Activated CD4-positive, CD25-positive, alpha-beta regulatory T cell treated with anti-CD3 and anti-CD28 coated beads, Interleukin-2, amount 50 U/mL, for 24 hours (primary cell): ENCODE measurements around the gene DAGLA.
"Not testable (repeated sequence)": the region's sequence is repeated elsewhere in the genome, so short reads cannot be mapped to it uniquely, and the experiment has no call there.

Experiments
- ATAC-seq, 2 donors: fragments of 150-1000 bp; cut with Tn5 transposase; one replicate each; pipeline ENCODE4 v1.10.0; 2021; ENCODE audit warnings: mild to moderate bottlenecking in 1 of 2, moderate library complexity in 1 of 2

DAGLA gene, protein sequence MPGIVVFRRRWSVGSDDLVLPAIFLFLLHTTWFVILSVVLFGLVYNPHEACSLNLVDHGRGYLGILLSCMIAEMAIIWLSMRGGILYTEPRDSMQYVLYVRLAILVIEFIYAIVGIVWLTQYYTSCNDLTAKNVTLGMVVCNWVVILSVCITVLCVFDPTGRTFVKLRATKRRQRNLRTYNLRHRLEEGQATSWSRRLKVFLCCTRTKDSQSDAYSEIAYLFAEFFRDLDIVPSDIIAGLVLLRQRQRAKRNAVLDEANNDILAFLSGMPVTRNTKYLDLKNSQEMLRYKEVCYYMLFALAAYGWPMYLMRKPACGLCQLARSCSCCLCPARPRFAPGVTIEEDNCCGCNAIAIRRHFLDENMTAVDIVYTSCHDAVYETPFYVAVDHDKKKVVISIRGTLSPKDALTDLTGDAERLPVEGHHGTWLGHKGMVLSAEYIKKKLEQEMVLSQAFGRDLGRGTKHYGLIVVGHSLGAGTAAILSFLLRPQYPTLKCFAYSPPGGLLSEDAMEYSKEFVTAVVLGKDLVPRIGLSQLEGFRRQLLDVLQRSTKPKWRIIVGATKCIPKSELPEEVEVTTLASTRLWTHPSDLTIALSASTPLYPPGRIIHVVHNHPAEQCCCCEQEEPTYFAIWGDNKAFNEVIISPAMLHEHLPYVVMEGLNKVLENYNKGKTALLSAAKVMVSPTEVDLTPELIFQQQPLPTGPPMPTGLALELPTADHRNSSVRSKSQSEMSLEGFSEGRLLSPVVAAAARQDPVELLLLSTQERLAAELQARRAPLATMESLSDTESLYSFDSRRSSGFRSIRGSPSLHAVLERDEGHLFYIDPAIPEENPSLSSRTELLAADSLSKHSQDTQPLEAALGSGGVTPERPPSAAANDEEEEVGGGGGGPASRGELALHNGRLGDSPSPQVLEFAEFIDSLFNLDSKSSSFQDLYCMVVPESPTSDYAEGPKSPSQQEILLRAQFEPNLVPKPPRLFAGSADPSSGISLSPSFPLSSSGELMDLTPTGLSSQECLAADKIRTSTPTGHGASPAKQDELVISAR

DNA sequence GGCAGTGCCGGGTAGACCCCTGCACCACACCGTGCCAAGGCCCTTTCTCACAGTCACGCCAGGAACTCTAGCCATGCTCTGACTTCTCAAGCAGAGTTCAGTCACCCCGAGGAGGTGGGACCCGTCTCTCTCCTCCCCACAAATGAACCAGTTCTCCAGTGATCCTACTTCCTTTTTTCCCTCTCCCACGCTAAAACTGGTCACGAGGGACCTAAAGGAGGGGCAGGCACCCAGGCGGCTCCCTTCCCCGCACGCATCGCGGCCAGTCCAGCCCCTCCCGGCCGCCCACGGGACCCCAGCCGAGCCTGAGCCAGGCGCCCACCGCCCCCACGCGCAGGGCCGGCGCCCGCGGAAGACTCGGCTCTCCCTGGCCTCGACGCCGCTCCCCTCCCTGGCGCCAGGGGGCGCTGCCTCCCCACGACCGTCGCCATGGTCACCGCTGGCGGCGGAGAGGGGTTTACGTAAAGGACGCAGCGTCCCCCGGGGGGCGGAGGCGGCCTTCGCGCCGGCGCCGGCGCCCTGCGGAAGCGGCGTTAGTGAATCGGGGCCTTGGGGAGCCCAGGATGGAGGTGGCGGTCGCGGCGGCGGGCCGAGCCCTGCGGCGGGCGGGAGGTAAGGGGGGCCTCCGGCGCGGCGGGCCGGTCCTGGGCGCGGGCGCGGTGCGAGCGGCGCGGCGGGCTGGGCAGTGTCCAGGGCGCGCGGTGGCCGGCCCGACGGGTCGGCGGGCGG is at the start of gene DAGLA:
TSS of gene DAGLA (plus strand) at position 499 of the 729 bp plus-strand sequence. CDS start 39,765 bp downstream, outside the sequence.
- ATAC-seq, result peak; percentile 71 to 73

DNA sequence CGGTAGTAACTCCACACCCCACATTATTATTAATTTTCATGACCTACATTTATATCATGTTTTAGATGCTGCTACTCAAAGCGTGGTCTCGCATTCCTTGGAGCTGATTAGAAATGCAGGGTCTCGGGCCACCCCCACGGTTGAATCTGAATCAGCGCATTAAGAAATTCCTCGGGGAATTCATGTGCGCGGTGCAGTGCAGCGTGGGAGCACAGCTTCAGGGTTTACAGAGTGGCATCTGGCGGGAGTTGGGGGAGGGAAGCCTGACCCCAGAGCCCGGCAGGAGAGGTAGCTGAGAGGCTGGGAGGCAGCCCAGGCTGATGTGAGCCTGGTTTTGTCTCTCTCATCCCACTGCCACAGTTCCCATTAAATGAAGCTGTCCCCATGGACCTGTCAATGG is 48.1 kb upstream of the DAGLA start:
- ATAC-seq, result no peak

DNA sequence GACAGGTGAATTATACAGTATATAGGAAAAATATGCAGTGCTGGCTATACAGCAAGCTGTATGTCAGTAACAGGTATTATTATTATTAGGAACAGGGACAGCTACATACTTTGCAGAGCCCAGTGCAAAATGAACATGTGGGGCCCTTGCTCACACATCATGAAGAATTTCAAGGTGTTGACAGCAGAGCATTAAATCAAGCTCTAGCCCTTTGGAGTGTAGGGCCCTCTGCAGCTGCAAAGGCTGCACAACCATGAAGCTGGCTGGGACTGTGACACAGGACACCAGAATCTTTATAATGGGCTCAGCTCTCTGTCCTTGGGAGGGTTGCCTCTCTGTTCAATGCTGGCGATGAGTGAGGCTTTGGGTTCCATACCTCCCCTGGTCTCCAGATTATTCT is 44.9 kb upstream of the DAGLA start:
- ATAC-seq, result no peak

DNA sequence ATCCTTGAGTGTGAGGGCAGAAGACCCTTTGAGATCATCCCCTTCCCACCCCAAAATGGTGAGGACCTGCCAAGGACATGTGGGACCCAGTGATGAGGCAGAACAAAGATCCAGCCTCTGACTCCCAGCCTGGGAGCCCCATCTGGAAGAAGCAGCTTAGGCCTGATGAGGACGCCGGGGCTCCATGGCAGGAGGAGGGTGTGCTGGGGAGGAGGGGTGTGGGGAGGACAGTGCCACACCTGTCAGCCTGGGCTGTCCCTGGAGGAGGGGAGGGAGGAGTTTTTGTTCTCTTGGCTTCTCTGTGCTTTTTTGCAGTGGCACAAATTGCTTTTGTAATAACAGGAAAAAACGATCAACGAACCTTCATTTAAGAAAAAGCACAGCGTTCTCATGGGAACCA is 44.4 kb upstream of the DAGLA start:
- no peak for ATAC-seq

DNA sequence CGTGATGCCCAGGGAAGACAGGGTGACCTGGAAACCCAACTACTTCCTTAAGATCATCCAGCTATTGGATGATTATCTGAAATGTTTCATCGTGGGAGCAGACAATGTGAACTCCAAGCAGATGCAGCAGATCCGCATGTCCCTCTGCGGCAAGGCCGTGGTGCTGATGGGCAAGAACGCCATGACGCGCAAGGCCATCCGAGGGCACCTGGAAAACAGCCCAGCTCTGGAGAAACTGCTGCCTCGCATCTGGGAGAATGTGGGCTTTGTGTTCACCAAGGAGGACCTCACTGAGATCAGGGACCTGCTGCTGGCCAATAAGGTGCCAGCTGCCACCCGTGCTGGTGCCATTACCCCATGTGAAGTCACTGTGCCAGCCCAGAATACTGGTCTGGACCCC is 43.5 kb upstream of the DAGLA start:
- ATAC-seq, result no peak

DNA sequence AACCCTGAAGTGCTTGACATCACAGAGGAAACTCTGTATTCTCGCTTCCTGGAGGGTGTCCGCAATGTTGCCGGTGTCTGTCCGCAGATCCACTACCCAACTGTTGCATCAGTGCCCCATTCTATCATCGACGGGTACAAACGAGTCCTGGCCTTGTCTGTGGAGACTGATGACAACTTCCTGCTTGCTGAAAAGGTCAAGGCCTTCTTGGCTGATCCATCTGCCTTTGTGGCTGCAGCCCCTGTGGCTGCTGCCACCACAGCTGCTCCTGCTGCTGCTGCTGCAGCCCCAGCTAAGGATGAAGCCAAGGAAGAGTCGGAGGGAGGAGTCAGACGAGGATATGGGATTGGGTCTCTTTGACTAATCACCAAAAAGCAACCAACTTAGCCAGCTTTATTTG is 42.9 kb upstream of the DAGLA start:
- no peak for ATAC-seq

DNA sequence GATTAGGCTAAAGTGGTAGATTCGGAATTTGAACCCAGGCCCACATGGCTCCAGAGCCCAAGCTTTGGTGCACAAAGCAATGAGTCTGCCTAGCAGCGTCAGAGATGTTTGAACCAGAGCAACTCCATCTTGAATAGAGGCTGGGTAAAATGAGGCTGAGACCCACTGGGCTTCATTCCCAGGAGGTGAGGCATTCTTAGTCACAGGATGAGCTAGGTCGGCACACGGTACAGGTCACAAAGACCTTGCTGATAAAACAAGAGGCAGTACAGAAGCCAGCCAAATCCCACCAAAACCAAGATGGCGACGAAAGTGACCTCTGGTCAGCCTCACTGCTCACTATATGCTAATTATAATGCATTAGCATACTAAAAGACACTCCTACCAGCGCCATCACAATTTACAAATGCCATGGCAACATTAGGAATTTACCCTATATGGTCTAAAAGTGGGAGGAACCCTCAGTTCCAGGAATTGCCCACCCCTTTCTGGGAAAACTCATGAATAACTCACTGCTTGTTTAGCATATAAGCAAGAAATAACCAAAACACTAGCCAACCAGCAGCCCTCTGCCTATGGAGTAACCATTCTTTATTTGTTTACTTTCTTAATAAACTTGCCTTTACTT is 40.3 kb upstream of the DAGLA start:
- ATAC-seq, result no peak

DNA sequence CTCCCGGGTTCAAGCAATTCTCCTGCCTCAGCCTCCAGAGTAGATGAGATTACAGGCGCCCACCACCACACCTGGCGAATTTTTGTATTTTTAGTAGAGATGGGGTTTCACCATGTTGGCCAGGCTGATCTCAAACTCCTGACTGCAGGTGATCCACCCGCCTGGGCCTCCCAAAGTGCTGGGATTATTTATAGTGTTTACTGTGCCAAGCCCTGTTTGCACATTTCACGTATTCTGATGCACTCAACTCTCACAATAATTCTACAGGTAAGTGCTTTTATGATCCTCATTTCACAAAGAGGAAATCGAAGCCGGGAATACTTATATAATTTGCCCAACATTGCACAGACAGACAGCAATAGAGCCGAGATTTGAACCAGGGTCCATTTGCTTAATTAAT is 38.0 kb upstream of the DAGLA start:
- ATAC-seq, result no peak

DNA sequence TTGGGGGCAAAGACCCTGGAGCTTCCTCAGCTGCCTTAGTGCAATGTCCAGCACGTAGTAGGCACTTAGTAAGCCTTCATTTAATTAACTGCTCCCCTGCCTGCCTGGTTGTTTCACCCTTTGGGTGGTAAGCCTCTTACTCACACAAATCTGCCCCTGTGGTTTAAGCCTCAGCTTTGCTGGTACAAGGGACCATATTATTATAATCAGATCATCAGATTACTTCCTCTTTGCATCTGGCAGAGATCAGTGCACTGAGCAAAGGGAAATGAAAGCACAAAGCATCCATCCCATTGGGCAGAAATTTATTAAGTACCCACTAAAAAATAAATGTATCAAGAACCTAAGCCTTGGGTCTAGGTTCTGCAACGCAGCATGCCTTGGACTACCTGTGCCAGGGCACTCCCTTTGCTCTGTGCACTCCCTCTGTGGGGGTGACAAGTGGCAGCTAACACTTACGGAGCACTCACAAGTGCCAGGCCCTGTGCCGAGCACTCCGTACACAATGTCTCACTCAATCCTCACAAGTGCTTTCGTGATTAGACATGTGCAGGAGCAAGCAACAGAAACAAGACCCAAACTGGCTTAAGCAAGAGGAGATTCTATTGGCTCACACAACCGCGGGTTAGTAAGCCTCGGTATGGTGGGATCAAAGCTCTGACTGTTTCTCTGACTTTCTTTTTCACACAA is 34.9 kb upstream of the DAGLA start:
- ATAC-seq, result no peak

DNA sequence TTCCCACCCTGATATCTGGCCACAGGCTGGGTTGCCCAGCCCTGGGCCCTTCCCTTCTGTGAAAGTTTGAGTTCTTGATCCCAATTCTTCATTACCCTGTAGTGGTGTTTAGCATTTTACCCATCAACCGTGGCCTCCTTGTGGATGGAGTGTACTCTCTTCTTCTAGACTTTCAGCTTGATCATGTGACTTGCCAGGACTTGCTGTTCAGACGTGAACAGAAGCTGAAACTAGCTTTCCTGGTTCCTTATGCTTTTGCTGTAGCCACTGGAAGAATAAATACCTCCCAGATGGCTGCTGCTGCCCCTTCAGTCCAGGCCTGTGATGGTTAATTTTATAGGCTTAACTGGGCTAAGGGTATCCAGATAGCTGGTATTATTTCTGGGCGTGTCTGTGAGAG is 32.7 kb upstream of the DAGLA start:
- no peak for ATAC-seq

DNA sequence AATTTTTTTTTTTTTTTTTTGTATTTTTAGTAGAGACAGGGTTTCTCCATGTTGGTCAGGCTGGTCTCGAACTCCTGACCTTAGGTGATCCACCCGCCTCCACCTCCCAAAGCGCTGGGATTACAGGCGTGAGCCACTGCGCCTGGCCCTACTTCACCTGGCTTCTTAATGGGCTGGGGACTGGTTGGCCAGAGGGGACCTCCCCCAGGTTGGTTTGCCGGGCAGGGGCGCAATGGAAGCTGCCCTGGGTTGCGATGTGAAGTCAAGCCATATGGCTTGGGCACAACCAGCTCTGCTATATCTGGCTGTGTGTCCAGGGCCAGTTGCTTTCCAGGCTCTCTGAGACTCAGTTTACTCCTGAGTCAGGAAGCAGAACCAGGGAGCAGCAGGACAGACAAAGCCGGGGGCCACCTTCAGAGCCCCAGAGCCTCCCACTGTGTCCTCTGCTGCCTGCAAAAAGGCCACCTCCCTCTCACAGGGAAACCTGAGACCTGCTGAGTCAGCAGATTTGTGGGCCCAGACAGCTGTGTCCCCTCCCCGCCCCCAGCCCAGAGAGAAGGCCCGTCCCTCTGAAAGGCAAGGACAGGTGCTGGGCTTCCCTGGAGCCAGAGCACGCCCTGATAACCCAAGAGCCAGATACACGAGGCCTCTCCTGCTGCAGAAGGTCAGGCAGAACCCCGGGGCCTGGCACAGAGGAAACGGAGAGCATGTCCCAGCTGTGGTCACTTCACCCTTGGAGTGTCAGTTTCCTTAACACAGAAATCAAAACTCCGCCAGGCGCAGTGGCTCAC is 29.2 kb upstream of the DAGLA start:
- no peak for ATAC-seq

DNA sequence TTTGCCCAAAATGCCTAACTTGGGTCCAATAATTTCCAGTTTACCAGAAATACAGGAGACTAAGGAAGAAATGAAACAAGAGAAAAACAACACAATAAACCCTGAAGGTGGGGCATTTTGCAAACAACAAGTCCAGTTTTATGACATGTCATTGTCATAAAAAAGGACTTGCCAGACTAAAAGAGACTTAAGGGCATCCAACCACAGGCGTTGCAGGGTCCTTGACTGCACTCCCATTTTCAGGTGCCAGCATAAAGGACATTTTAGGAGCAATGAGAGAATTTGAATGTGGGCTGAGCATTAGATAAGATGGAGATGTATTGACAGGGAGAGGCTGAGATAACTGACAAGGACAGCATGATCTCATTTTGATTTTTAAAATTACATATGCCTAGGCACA is 28.1 kb upstream of the DAGLA start:
- ATAC-seq, result no peak

DNA sequence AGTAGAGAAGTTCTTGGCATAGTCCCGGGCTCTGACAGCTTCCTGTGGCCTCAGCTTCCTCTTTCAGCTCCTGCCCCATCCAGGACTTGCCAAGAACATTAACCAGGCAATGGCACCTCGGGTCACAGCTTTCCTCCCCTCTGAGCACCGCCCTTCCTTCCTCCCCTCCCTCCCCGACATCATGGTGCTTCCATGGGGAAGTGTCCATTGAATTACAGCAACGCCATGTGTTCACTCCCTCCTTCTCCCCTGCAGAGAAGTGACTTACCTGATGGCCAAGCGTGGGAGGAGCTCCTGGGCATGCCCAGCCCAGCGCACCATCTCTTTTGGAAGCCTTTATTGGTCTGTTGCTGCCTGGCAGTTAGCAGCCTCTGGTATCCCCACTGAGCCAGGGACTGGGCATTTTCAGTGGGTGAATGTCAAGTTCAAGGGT is 25.8 kb upstream of the DAGLA start:
- no peak for ATAC-seq

DNA sequence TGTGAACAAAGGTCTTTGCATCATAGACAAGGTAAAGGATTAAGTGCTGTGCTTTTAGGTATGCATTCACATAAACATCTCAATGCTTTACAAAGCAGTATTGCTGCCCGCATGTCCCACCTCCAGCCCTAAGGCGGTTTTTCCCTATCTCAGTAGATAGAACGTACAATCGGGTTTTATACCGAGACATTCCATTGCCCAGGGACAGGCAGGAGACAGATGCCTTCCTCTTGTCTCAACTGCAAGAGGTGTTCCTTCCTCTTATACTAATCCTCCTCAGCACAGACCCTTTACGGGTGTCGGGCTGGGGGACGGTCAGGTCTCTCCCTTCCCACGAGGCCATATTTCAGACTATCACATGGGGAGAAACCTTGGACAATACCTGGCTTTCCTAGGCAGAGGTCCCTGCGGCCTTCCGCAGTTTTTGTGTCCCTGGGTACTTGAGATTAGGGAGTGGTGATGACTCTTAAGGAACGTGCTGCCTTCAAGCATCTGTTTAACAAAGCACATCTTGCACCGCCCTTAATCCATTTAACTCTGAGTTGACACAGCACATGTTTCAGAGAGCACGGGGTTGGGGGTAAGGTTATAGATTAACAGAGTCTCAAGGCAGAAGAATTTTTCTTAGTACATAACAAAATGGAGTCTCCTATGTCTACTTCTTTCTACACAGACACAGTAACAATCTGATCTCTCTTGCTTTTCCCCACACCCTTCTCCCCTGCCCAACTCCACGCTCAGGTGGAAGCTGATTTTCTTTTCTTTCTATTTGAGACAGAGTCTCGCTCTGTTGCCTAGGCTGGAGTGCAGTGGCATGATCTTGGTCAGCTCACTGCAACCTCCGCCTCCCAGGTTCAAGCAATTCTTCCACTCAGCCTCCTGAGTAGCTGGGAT is 24.7 kb upstream of the DAGLA start:
- ATAC-seq, result not testable (repeated sequence)

DNA sequence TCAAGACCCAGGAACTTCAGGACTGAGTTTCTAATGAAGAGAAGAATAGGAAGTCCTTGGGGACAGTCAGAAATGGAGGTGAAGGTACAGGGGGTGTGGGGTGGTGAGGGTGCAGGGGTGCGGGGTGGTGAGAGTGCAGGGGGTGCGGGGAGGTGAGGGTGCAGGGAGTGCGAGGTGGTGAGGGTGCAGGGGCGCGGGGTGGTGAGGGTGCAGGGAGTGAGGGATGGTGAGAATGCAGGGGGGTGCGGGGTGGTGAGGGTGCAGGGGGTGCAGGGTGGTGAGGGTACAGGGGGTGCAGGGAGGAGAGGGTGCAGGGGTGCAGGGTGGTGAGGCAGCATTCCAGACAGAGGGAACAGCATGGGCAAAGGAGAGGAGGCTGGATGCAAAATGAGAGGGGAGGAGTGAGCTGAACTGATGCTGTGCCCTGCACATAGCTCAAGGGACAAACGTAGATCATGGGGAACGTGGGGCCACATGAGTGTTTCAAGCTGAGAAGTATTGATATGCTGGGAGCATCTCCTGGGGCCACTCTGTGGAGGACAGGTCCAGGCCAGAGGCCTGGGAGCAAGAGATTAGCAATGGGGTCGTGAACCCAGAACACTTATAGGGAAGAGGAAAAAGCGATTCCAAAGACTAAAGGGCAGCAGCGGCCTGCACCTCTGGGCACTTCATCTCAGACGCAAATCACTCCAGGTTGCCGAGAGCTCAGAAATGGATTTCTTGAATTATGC is 23.7 kb upstream of the DAGLA start:
- no peak for ATAC-seq

DNA sequence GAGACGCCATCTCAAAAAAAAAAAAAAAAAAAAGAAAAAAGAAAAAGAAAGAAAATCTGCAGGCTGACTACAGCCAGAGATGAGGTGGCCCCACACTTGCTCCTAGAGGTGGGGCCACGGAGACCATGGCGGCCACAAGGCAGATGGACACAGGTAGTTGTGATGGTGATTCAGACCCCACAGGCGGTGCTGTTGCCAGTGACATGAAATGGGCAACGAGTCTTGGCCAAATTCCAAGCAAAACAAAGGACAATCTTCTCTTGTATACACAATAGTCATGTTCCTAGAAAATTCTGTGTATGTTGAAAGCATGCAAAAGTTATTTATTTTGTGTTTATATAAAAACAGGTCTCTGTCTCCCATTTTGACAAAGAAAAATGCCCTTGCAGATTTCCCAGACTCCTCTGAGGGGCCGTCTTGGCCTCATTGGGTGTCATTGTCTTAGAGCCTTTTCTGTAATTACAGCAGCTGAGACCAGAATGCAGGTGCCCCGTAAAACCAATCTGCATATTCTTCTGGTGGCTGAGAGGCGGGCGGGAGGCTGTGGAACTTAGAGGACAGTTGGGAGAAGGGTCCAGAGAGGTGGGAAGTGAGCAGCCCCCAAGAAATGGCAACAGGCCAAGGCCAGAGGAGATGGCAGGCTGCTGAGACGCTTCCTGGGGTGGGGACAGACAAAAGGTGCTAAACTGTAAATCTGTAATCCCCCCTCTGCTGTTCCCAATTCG is 22.5 kb upstream of the DAGLA start:
- ATAC-seq, result no peak

DNA sequence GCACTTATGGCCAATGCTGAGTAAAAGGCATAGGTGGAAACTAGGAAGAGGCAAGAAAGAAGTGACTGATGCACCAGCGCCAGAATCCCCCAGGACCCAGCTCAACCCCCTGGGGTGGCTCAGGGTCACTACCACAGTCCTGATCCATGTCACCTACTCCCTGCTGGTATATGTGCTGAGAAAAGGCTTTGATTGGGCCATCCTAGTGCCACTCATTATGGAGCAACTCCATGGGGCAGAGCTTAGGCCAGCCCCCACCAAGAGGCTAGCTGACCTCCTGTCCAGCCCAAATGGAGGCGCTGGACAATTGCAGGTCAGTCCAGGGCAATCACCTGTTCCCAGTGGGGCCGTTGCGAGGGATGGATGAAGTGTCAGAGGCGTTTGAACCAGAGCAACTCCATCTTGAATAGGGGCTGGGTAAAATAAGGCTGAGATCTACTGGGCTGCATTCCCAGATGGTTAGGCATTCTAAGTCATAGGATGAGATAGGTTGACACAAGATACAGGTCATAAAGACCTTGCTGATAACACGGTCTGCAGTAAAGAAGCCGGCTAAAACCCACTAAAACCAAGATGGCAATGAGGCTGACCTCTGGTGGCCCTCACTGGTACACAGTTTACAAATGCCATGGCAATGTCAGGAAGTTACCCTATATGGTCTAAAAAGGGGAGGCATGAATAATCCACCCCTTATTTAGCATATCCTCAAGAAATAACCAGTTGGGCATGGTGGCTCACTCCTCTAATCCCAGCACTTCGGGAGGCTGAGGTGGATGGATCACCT is 20.6 kb upstream of the DAGLA start:
- no peak for ATAC-seq

DNA sequence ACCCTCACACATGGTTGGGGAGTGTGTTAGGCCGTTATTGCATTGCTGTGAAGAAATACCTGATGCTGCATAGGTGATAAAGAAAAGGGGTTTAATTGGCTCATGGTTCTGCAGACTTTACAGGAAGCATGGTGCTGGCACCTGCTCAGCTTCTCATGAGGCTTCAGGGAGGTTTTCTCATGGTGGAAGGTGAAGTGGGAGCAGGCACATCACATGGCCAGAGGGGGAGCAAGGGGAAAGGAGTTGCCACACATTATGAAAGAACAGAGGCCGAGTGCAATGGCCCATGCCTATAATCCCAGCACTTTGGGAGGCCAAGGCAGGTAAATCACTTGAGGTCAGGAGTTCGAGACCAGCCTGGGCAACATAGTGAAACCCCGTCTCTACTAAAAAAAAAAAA is 19.2 kb upstream of the DAGLA start:
- not testable (repeated sequence) for ATAC-seq
